H1 (cell line): Measurements from ENCODE around the gene GALR2. TPM values are rescaled to one million over a fixed set of nuclear protein-coding genes. Genes with fewer than 3 reads are reported as not detected.
A peak's percentile ranks its signal among the peaks of the same experiment; 100 is the strongest.

ENCODE experiments used
- CTCF ChIA-PET: fragments of 300-600 bp; sonication (Branson Sonifier 250); formaldehyde crosslinking; loops from one replicate; lab custom pipeline; 2021; ENCODE audit not compliant: partially characterized antibody; lab: Charles Lee
- POLR2A ChIA-PET: fragments of 300-600 bp; sonication (Branson Sonifier 250); formaldehyde crosslinking; loops from one replicate; lab custom pipeline; 2021; ENCODE audit warnings: inconsistent platforms; ENCODE audit not compliant: partially characterized antibody; lab: Charles Lee
- DNase-seq, 2 experiments: peaks; one replicate each; pipeline versions ENCODE4 v3.0.0 to v3.0.0-alpha.2; 2010 to 2022; ENCODE audit warnings: low spot score in 2 of 2, low read depth in 1 of 2, mixed read lengths in 1 of 2
- FAIRE-seq: peaks from 2 replicates; lab custom pipeline; 2011; peaks lifted over from hg19 to GRCh38; lab: Jason Lieb, UNC
- H2AFZ ChIP-seq: 2 replicates; pipeline ENCODE4 v1.8.1; 2012; ENCODE audit warnings: low read length, inconsistent platforms
- H2AK5ac ChIP-seq: 2 replicates; pipeline ENCODE4 v1.6.1; 2013; ENCODE audit warnings: low read depth, low read length
- H2BK120ac ChIP-seq: replicated peaks from 2 replicates; pipeline ENCODE3; 2013; ENCODE audit warnings: low read depth, low read length, inconsistent platforms
- H2BK12ac ChIP-seq: 2 replicates; pipeline ENCODE4 v1.6.1; 2013; ENCODE audit warnings: low read depth, low read length
- H2BK15ac ChIP-seq: 2 replicates; pipeline ENCODE4 v1.6.1; 2013; ENCODE audit warnings: low read length
- H2BK20ac ChIP-seq: 2 replicates; pipeline ENCODE4 v1.6.1; 2013; ENCODE audit warnings: low read length
- H2BK5ac ChIP-seq: 2 replicates; pipeline ENCODE4 v1.6.1; 2013; ENCODE audit warnings: low read depth, low read length
- H3K14ac ChIP-seq: 2 replicates; pipeline ENCODE4 v1.6.1; 2013; ENCODE audit warnings: inconsistent platforms; ENCODE audit not compliant: insufficient read length
- H3K18ac ChIP-seq: 2 replicates; pipeline ENCODE4 v1.6.1; 2013; ENCODE audit warnings: low read length; ENCODE audit errors: extremely low read depth
- H3K23ac ChIP-seq: 2 replicates; pipeline ENCODE4 v1.6.1; 2013; ENCODE audit warnings: inconsistent platforms; ENCODE audit not compliant: insufficient read length
- H3K23me2 ChIP-seq: 2 replicates; pipeline ENCODE4 v1.6.1; 2013; ENCODE audit warnings: low read depth, low read length
- H3K27ac ChIP-seq: 2 replicates; pipeline ENCODE4 v1.6.1; 2011; ENCODE audit warnings: low read depth, low read length, inconsistent platforms
- H3K27me3 ChIP-seq, 4 experiments: replicated peaks in 1 of 4; 1 replicate in 1 of 4; 2 replicates in 3 of 4; pipeline versions ENCODE4 v1.6.1 to v1.8.1; 2011 to 2013; ENCODE audit warnings: low read length in 3 of 4, mild to moderate bottlenecking in 3 of 4, inconsistent platforms in 2 of 4, mixed read lengths in 2 of 4, moderate library complexity in 1 of 4; ENCODE audit not compliant: control insufficient read depth in 3 of 4, insufficient read depth in 3 of 4; ENCODE audit errors: extremely low read depth in 1 of 4
- H3K36me3 ChIP-seq, 4 experiments: 2 replicates each; pipeline versions ENCODE4 v1.6.1 to v1.8.1; 2011 to 2013; ENCODE audit warnings: mild to moderate bottlenecking in 4 of 4, low read length in 3 of 4, moderate library complexity in 2 of 4, control low read depth in 1 of 4, inconsistent platforms in 1 of 4; ENCODE audit not compliant: insufficient read depth in 4 of 4, control insufficient read depth in 2 of 4
- H3K4ac ChIP-seq: replicated peaks from 2 replicates; pipeline ENCODE3; 2013; ENCODE audit warnings: low read length, low read depth, mixed read lengths, inconsistent platforms; ENCODE audit not compliant: insufficient read length
- H3K4me1 ChIP-seq, 4 experiments: replicated peaks in 1 of 4; 1 replicate in 1 of 4; 2 replicates in 3 of 4; pipeline versions ENCODE4 v1.6.1 to v1.8.1; 2011 to 2013; ENCODE audit warnings: low read length in 3 of 4, inconsistent platforms in 2 of 4, mixed read lengths in 1 of 4; ENCODE audit not compliant: insufficient read depth in 4 of 4, control insufficient read depth in 3 of 4
- H3K4me2 ChIP-seq, 2 experiments: 2 replicates each; pipeline versions ENCODE4 v1.6.1 to v1.8.1; 2011 to 2013; ENCODE audit warnings: low read depth in 2 of 2, low read length in 2 of 2, control low read depth in 1 of 2, inconsistent platforms in 1 of 2, mild to moderate bottlenecking in 1 of 2; ENCODE audit not compliant: insufficient read depth in 1 of 2
- H3K4me3 ChIP-seq, 4 experiments: fragments of 200-600, 300-600 bp in 1 of 4; sonication (generic), shearing (Covaris generic), sonication (Bioruptor Twin) in 1 of 4; 2 replicates each; pipeline versions ENCODE4 v1.5.1 to v1.8.1; 2011 to 2016; ENCODE audit warnings: low read length in 4 of 4, low read depth in 3 of 4, control low read depth in 2 of 4, inconsistent platforms in 2 of 4, mild to moderate bottlenecking in 2 of 4, mixed read lengths in 1 of 4, moderate library complexity in 1 of 4; ENCODE audit not compliant: insufficient read depth in 2 of 4; ENCODE audit errors: extremely low read depth in 1 of 4
- H3K56ac ChIP-seq: replicated peaks from 2 replicates; pipeline ENCODE3; 2013; ENCODE audit warnings: low read depth, mild to moderate bottlenecking, mixed read lengths, low read length, inconsistent platforms; ENCODE audit not compliant: insufficient read length
- H3K79me1 ChIP-seq: 2 replicates; pipeline ENCODE4 v1.6.1; 2013; ENCODE audit warnings: low read depth, low read length, control low read depth
- H3K79me2 ChIP-seq, 2 experiments: 2 replicates each; pipeline versions ENCODE4 v1.6.1 to v1.8.1; 2012 to 2013; ENCODE audit warnings: low read length in 2 of 2, mild to moderate bottlenecking in 2 of 2, inconsistent platforms in 1 of 2; ENCODE audit not compliant: insufficient read depth in 2 of 2, control insufficient read depth in 1 of 2
- H3K9ac ChIP-seq, 4 experiments: replicated peaks in 1 of 4; 1 replicate in 1 of 4; 2 replicates in 3 of 4; pipeline versions ENCODE4 v1.6.1 to v1.8.1; 2011 to 2013; ENCODE audit warnings: low read depth in 3 of 4, low read length in 3 of 4, control low read depth in 2 of 4, mild to moderate bottlenecking in 2 of 4, moderate library complexity in 2 of 4, inconsistent platforms in 1 of 4; ENCODE audit errors: extremely low read depth in 1 of 4
- H3K9me3 ChIP-seq, 2 experiments: 2 replicates each; pipeline versions ENCODE4 v1.6.1 to v1.8.1; 2012 to 2013; ENCODE audit warnings: mild to moderate bottlenecking in 2 of 2, moderate library complexity in 2 of 2, control low read depth in 1 of 2, inconsistent platforms in 1 of 2, low read depth in 1 of 2, low read length in 1 of 2, mixed read lengths in 1 of 2; ENCODE audit not compliant: insufficient read depth in 2 of 2
- H4K20me1 ChIP-seq, 2 experiments: replicated peaks in 1 of 2; 2 replicates each; pipeline versions ENCODE3 to v1.8.1; 2011 to 2013; ENCODE audit warnings: inconsistent platforms in 2 of 2, low read length in 2 of 2, mild to moderate bottlenecking in 1 of 2; ENCODE audit not compliant: insufficient read depth in 2 of 2, control insufficient read depth in 1 of 2
- H4K5ac ChIP-seq: 2 replicates; pipeline ENCODE4 v1.6.1; 2013; ENCODE audit warnings: low read length, low read depth, mixed read lengths, inconsistent platforms; ENCODE audit not compliant: insufficient read length
- H4K8ac ChIP-seq: 2 replicates; pipeline ENCODE4 v1.8.0; 2013; ENCODE audit warnings: mild to moderate bottlenecking, moderate library complexity, low read length, inconsistent platforms; ENCODE audit not compliant: insufficient read depth; ENCODE audit errors: extremely low read depth
- H4K91ac ChIP-seq: replicated peaks from 2 replicates; pipeline ENCODE3; 2013; ENCODE audit warnings: low read length, mixed read lengths, inconsistent platforms; ENCODE audit not compliant: insufficient read length
- ATF2 ChIP-seq: IDR thresholded peaks from 2 replicates; pipeline ENCODE4 v1.6.1; 2012; ENCODE audit warnings: low read length, inconsistent platforms
- CBX8 ChIP-seq: fragments of 300-800, 300-1000 bp; sonication (generic); IDR thresholded peaks from 2 replicates; pipeline ENCODE4 v1.7.1; 2016; ENCODE audit warnings: low read depth, low read length, borderline replicate concordance
- CTCF ChIP-seq, 3 experiments: IDR thresholded peaks; 1 replicate in 2 of 3; 2 replicates in 1 of 3; pipeline versions ENCODE4 v1.5.1 to v1.6.1; 2011; ENCODE audit warnings: low read length in 3 of 3, mild to moderate bottlenecking in 3 of 3, inconsistent platforms in 2 of 3, low read depth in 1 of 3, moderate library complexity in 1 of 3; ENCODE audit not compliant: insufficient read depth in 1 of 3; ENCODE audit errors: control extremely low read depth in 1 of 3
- EGR1 ChIP-seq: IDR thresholded peaks from 2 replicates; pipeline ENCODE4 v1.6.1; 2011; ENCODE audit warnings: low read depth, low read length, borderline replicate concordance
- MAFK ChIP-seq: IDR thresholded peaks from 2 replicates; pipeline ENCODE4 v1.6.1; 2012; ENCODE audit warnings: low read depth, mild to moderate bottlenecking, improper control_type of control experiment, low read length
- POLR2AphosphoS5 ChIP-seq: IDR thresholded peaks from 2 replicates; pipeline ENCODE4 v1.6.1; 2011; ENCODE audit warnings: low read depth, low read length
- USF2 ChIP-seq: IDR thresholded peaks from 2 replicates; pipeline ENCODE4 v1.6.1; 2011; ENCODE audit warnings: low read length, improper control_type of control experiment
- WGBS, 2 experiments: shearing (Covaris generic) in 1 of 2; methylation state at CpG; one replicate each; pipeline versions ENCODE4 v1.1.6 to v1.1.7; 2013 to 2015; ENCODE audit warnings: low lambda C conversion rate in 2 of 2, mixed read lengths in 2 of 2, inconsistent platforms in 1 of 2, low coverage in 1 of 2, missing lambda C conversion rate in 1 of 2; ENCODE audit not compliant: insufficient replicate concordance in 2 of 2, insufficient coverage in 1 of 2, insufficient read length in 1 of 2; ENCODE audit errors: extremely low coverage in 1 of 2, missing lambda C conversion rate in 1 of 2; 5-methylcytosine and 5-hydroxymethylcytosine counted together
- polyA plus RNA-seq, 7 experiments: library from polyadenylated mRNA; depleted of rRNA in 3 of 7; stranded (reverse) in 5 of 7; unstranded in 2 of 7; fragments of >200 nt in 5 of 7; fragments of 200-250 nt in 2 of 7; gene quantifications; 1 replicate in 5 of 7; 2 replicates in 1 of 7; 4 replicates in 1 of 7; pipeline versions ENCODE4 v1.2.1 to v1.2.3, GENCODE V29; 2011 to 2013; ENCODE audit warnings: missing spikeins in 2 of 7, mixed read lengths in 2 of 7
- total RNA-seq: library from RNA; stranded (reverse); fragmentation: NEBNext Ultra II Directional; extraction: Animal tissue kit (Norgen Biotek cat#: 25700); gene quantifications from 2 replicates; pipeline ENCODE4 v1.2.1, GENCODE V29; 2021

Gene GALR2
- total and polyA plus RNA-seq, 2 of the 8 experiments (the other 6 are each of a cell fraction or from before 2014, with no cell fraction given) = 0.86 to 2.2 TPM

GRCh38 chr17:76040376-76040775, 34.2 kb upstream of the GALR2 start:
- H3K9me3 ChIP-seq = no peaks in the 10 kb centered on the region
- H2BK12ac ChIP-seq = no peak overlapping the region
- no peak overlapping the region for H3K23ac ChIP-seq
- no peaks in the 10 kb centered on the region for H3K23me2 ChIP-seq
- H4K20me1 ChIP-seq = peaks cover 0 to 5% of the 10 kb centered on the region in 2 experiments
- H3K4ac ChIP-seq = no peak overlapping the region
- H3K79me2 ChIP-seq = no peaks in the 10 kb centered on the region
- 85% methylated on average over 6 of the region's 6 CpGs; no CpG with 5 or more reads in 1 of the 2 experiments for WGBS, 2 experiments
- H3K4me1 ChIP-seq = peaks cover 0 to 20% (median 8%) of the 10 kb centered on the region in 4 experiments; a peak in 6 of 7 replicates
- H3K9ac ChIP-seq = no peak overlapping the region
- FAIRE-seq = no peak
- CTCF ChIA-PET = interaction anchor here (0.8 to 2.5 kb wide), 6 partner anchors 11 to 113 kb away, joined by 3 to 18 read pairs (median 5); no protein-coding TSS in a partner anchor
- H4K8ac ChIP-seq = no peak overlapping the region
- no peak overlapping the region for H2BK120ac ChIP-seq
- no peak overlapping the region for H4K91ac ChIP-seq
- H2BK20ac ChIP-seq = no peak overlapping the region
- no peak overlapping the region for H2AK5ac ChIP-seq
- H3K18ac ChIP-seq = no peak overlapping the region
- no peak overlapping the region for H2AFZ ChIP-seq
- 0 out of 2 replicates have a peak overlapping the region, but pooled peaks have one; percentile 10 for H2BK5ac ChIP-seq
- H2BK15ac ChIP-seq = no peak overlapping the region
- POLR2A ChIA-PET = interaction anchor here (0.7 to 1.0 kb wide), 2 partner anchors 30 to 50 kb away, joined by 3 to 6 read pairs; no protein-coding TSS in a partner anchor
- no peak overlapping the region for H3K56ac ChIP-seq
- no peaks in the 10 kb centered on the region for H3K79me1 ChIP-seq
- no peak overlapping the region for H3K4me3 ChIP-seq
- peaks cover 29 to 63% (median 52%) of the 10 kb centered on the region in 4 experiments for H3K36me3 ChIP-seq
- no peak for DNase-seq
- H3K4me2 ChIP-seq = 0 out of 4 replicates have a peak overlapping the region, but pooled peaks of 1 of the 2 experiments have one; percentile 12
- H4K5ac ChIP-seq = no peak overlapping the region
- H3K14ac ChIP-seq = no peak overlapping the region
- no peak overlapping the region for H3K27ac ChIP-seq
- H3K27me3 ChIP-seq = no peaks in the 10 kb centered on the region
- TF ChIP-seq EGR1 (no peak), USF2 (no peak), MAFK (no peak), CBX8 (no peak), ATF2 (no peak), CTCF (IDR thresholded peaks at IDR 0.05; ENCODE audit: control extremely low read depth in 1 of 3, insufficient read depth in 1 of 3, low read depth in 1 of 3, low read length in 3 of 3) (no peak), POLR2AphosphoS5 (no peak)
